Ovary (tissue), 9 donors: ENCODE results near the gene RPS6KA4. TPM values are rescaled to one million over a fixed set of nuclear protein-coding genes. Genes with fewer than 3 reads are reported as not detected.

Experiments used
- DNase-seq, 5 donors: peaks; one replicate each; pipeline ENCODE4 v3.0.0-alpha.2; 2019 to 2020
- H3K27ac ChIP-seq, 2 donors: fragments of 200-600 bp; one replicate each; pipeline versions ENCODE4 v1.5.1 to v1.8.0; 2019 to 2022
- H3K27me3 ChIP-seq: fragments of 200-600 bp; one replicate; pipeline ENCODE4 v1.8.0; 2022
- H3K36me3 ChIP-seq: fragments of 200-600 bp; sonication (generic); one replicate; pipeline ENCODE4 v1.5.1; 2019
- H3K4me1 ChIP-seq: one replicate; pipeline ENCODE4 v1.8.1; 2013; ENCODE audit warnings: mild to moderate bottlenecking, moderate library complexity; ENCODE audit not compliant: insufficient read depth
- H3K4me3 ChIP-seq: fragments of 200-600 bp; sonication (generic); one replicate; pipeline ENCODE4 v1.5.1; 2017
- H3K9me3 ChIP-seq, 2 donors: fragments of 200-600 bp in 1 of 2; sonication (generic) in 1 of 2; one replicate each; pipeline versions ENCODE4 v1.5.1 to v1.8.1; 2013 to 2019; ENCODE audit warnings: mild to moderate bottlenecking in 1 of 2, moderate library complexity in 1 of 2
- EP300 ChIP-seq: sonication (generic); formaldehyde crosslinking; IDR thresholded peaks from one replicate; pipeline ENCODE4 v1.6.1; 2017; ENCODE audit warnings: antibody characterized with exemption
- POLR2A ChIP-seq: fragments of 450-650 bp; IDR thresholded peaks from one replicate; pipeline ENCODE4 v1.6.1; 2017; ENCODE audit warnings: antibody characterized with exemption, mild to moderate bottlenecking, moderate library complexity
- WGBS, 3 donors: extraction: QIAGEN DNeasy Blood & Tissue Kit in 1 of 3; methylation state at CpG; one replicate each; pipeline versions ENCODE4 v1.1.5 to v1.1.7; 2013 to 2017; 5-methylcytosine and 5-hydroxymethylcytosine counted together
- intact Hi-C, 4 donors: fragments of 100-400 bp; cut with DNase I; formaldehyde crosslinking; loops; one replicate each; pipeline versions ENCODE4 v1.11.0 to v1.15.1; 2022 to 2023
- polyA plus RNA-seq, 2 donors: library from polyadenylated mRNA; stranded (reverse); fragments of 200-250 nt in 1 of 2; fragments of 350-450 nt in 1 of 2; fragmentation: Illumina TruSeq in 1 of 2; extraction: RNeasy Lipid Tissue Mini Kit (QIAGEN cat#74804) in 1 of 2; gene quantifications; one replicate each; pipeline ENCODE4 v1.2.3, GENCODE V29; 2013 to 2014
- total RNA-seq, 7 donors: library from RNA; depleted of rRNA in 2 of 7; stranded (reverse); fragments of >200 nt in 2 of 7; fragmentation: NEBNext Ultra II Directional in 3 of 7; extraction: Animal tissue kit (Norgen Biotek cat#: 25700) in 3 of 7; gene quantifications; one replicate each; pipeline versions ENCODE4 v1.1.0 to v1.2.4, GENCODE V29; 2016 to 2023
- TF ChIP-seq, protein P1 (sequence below), 3 donors: fragments of 450-650 bp in 2 of 3; fragments of 200-600 bp in 1 of 3; IDR thresholded peaks; one replicate each; pipeline versions ENCODE4 v1.5.1 to v1.8.0; 2016 to 2022; ENCODE audit warnings: antibody characterized with exemption in 3 of 3, mild to moderate bottlenecking in 1 of 3
- donor health status: DM: no; HTN: no; CAD: no; lungs with moderate emphysema.
- donor health status: DM: no; HTN: no; CAD: no.
- donor health status: Bipolar disorder and iron deficiency.
- donor health status: DM: yes; HTN: yes; CAD: no.
- donor health status: DM: no; HTN: no; CAD: no.
- donor health status: DM: yes; HTN: yes; CAD: no.

The RPS6KA4 gene
- total and polyA plus RNA-seq, 9 donors = 4.0 to 31.4 (median 14.9) TPM

GRCh38 chr11:64379817-64380709 lies 21.1 kb downstream of the RPS6KA4 start:
- Histone ChIP-seq H3K27me3 (no peaks in the 10 kb centered on the region), H3K36me3 (no peaks in the 10 kb centered on the region), H3K4me1 (peaks cover 4% of the 10 kb centered on the region), H3K27ac (no peak overlapping the region), H3K4me3 (no peak overlapping the region), H3K9me3 (no peaks in the 10 kb centered on the region)
- WGBS, 3 donors = 61 to 74% (median 68%) methylated on average over 35 of the region's 35 CpGs
- TF ChIP-seq EP300 (no peak), POLR2A (no peak)
- TF ChIP-seq, protein P1, sequence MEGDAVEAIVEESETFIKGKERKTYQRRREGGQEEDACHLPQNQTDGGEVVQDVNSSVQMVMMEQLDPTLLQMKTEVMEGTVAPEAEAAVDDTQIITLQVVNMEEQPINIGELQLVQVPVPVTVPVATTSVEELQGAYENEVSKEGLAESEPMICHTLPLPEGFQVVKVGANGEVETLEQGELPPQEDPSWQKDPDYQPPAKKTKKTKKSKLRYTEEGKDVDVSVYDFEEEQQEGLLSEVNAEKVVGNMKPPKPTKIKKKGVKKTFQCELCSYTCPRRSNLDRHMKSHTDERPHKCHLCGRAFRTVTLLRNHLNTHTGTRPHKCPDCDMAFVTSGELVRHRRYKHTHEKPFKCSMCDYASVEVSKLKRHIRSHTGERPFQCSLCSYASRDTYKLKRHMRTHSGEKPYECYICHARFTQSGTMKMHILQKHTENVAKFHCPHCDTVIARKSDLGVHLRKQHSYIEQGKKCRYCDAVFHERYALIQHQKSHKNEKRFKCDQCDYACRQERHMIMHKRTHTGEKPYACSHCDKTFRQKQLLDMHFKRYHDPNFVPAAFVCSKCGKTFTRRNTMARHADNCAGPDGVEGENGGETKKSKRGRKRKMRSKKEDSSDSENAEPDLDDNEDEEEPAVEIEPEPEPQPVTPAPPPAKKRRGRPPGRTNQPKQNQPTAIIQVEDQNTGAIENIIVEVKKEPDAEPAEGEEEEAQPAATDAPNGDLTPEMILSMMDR (IDR thresholded peaks at IDR 0.05) = no peak
- intact Hi-C loops = loop anchor here in 1 of 4 donors (10.0 kb wide), 1 partner anchor 275 kb away; no protein-coding TSS in a partner anchor
- DNase-seq = no peak

DNA sequence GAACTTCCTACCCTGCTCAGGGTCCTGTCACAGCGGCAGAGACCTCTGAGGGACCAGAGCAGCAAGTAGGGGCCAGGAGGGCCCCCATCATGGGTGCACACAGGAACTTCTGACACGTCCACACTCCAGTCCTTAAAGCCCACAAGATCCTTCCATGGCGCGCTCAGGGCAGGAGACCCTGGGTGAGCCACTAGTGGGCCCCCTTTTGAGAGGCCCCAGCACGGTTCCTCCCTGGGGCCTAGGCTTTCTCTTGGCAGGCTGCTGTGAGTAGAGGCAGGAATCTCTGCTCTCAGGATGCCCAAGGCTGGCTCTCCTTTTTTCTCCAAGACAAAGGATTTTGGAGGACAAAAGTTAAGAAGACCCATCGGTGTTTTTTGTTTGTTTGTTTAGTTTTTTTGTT lies 22.4 kb downstream of the RPS6KA4 start:
- H3K4me1 ChIP-seq = peaks cover 4% of the 10 kb centered on the region
- WGBS, 3 donors = 72 to 78% (median 77%) methylated on average over 6 of the region's 6 CpGs
- TF ChIP-seq EP300 (no peak), POLR2A (no peak)
- TF ChIP-seq, protein P1 (IDR thresholded peaks at IDR 0.05) = no peak
- H3K27ac ChIP-seq = no peak overlapping the region
- H3K4me3 ChIP-seq = no peak overlapping the region
- H3K36me3 ChIP-seq = no peaks in the 10 kb centered on the region
- no peaks in the 10 kb centered on the region for H3K9me3 ChIP-seq
- intact Hi-C loops = loop anchor here in 1 of 4 donors (10.0 kb wide), 1 partner anchor 273 kb away; no protein-coding TSS in a partner anchor
- no peak for DNase-seq
- H3K27me3 ChIP-seq = no peaks in the 10 kb centered on the region

DNA sequence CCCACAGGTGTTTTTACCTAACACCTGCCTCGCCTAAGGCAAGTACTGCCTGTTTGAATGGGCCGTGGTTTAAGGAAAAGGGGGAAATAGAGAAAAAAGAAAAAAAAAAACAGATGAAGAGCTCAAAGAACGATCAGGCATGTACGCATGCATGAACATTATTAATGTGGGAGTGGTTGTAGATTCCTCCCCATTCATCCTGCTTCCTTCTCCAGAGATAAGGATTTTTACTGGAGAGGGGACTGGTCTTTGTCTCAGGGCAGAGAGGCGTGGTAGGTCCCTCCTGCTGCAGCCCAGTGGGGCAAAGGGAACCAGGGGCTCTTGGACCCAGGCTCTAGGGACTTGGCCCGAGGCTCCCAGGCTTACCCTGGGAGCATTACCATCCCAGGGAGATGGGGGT lies 23.1 kb downstream of the RPS6KA4 start:
- intact Hi-C loops = loop anchor here in 1 of 4 donors (10.0 kb wide), 1 partner anchor 273 kb away; no protein-coding TSS in a partner anchor
- H3K36me3 ChIP-seq = no peaks in the 10 kb centered on the region
- WGBS, 3 donors = 65 to 73% (median 70%) methylated on average over 6 of the region's 6 CpGs
- H3K4me3 ChIP-seq = no peak overlapping the region
- no peaks in the 10 kb centered on the region for H3K9me3 ChIP-seq
- TF ChIP-seq, protein P1 (IDR thresholded peaks at IDR 0.05) = no peak
- TF ChIP-seq EP300 = no peak
- TF ChIP-seq POLR2A = no peak
- no peak for DNase-seq
- H3K27me3 ChIP-seq = no peaks in the 10 kb centered on the region
- H3K27ac ChIP-seq = no peak overlapping the region
- H3K4me1 ChIP-seq = peaks cover 4% of the 10 kb centered on the region

- no peak for TF ChIP-seq EP300
- TF ChIP-seq, protein P1 (IDR thresholded peaks at IDR 0.05) = no peak
- no peak for TF ChIP-seq POLR2A
Measured at GRCh38 chr11:64382586-64382985, 23.6 kb downstream of the RPS6KA4 start.

More at GRCh38 chr11:64382586-64382985, 23.6 kb downstream of the RPS6KA4 start:
- Histone ChIP-seq H3K27ac (no peak overlapping the region), H3K36me3 (no peaks in the 10 kb centered on the region), H3K27me3 (no peaks in the 10 kb centered on the region), H3K4me1 (peaks cover 4% of the 10 kb centered on the region), H3K4me3 (no peak overlapping the region), H3K9me3 (no peaks in the 10 kb centered on the region)
- no peak for DNase-seq
- WGBS, 3 donors = 75 to 78% (median 76%) methylated on average over 8 of the region's 8 CpGs
- intact Hi-C loops = loop anchor here in 1 of 4 donors (10.0 kb wide), 1 partner anchor 272 kb away; no protein-coding TSS in a partner anchor
